Cardiac fibroblast (primary cell): Measurements from ENCODE around the gene SYNDIG1L.
"Not testable (repeated sequence)": the region's sequence is repeated elsewhere in the genome, so short reads cannot be mapped to it uniquely, and the experiment has no call there.

Source experiments
- DNase-seq, 2 donors: peaks; one replicate each; pipeline versions ENCODE4 v3.0.0 to v3.0.0-alpha.2; 2010; ENCODE audit warnings: low read depth in 2 of 2
- H3K4me3 ChIP-seq, 2 donors: replicated peaks in 1 of 2; 1 replicate in 1 of 2; 2 replicates in 1 of 2; pipeline ENCODE4 v1.5.1; 2011; ENCODE audit warnings: low read depth in 2 of 2, low read length in 2 of 2, mild to moderate bottlenecking in 2 of 2, moderate library complexity in 1 of 2
- CTCF ChIP-seq: IDR thresholded peaks from one replicate; pipeline ENCODE4 v1.5.1; 2011; ENCODE audit warnings: low read depth, mild to moderate bottlenecking, low read length, inconsistent platforms

SYNDIG1L gene

GRCh38 chr14:74382231-74382630 is 43.8 kb downstream of the SYNDIG1L start:
- TF ChIP-seq CTCF: no peak
- DNase-seq: no peak
- H3K4me3 ChIP-seq: no peak overlapping the region

GRCh38 chr14:74381571-74381970 is 44.4 kb downstream of the SYNDIG1L start:
- DNase-seq, H3K4me3 ChIP-seq: not testable (repeated sequence)

- no peak overlapping the region for H3K4me3 ChIP-seq
- DNase-seq: no peak
- no peak for TF ChIP-seq CTCF
These were observed 45.2 kb downstream of the SYNDIG1L start for GRCh38 chr14:74380845-74381244.

GRCh38 chr14:74380172-74380571 is 45.8 kb downstream of the SYNDIG1L start:
- no peak overlapping the region for H3K4me3 ChIP-seq
- TF ChIP-seq CTCF: no peak
- no peak for DNase-seq

- no peak for TF ChIP-seq CTCF
- DNase-seq: no peak
- H3K4me3 ChIP-seq: no peak overlapping the region
These were observed 47.9 kb downstream of the SYNDIG1L start for GRCh38 chr14:74377976-74378690.

- no peak for DNase-seq
- no peak overlapping the region for H3K4me3 ChIP-seq
- TF ChIP-seq CTCF: no peak
These were observed 57.6 kb downstream of the SYNDIG1L start for GRCh38 chr14:74368441-74368840.

GRCh38 chr14:74368026-74368425 is 58.0 kb downstream of the SYNDIG1L start:
- no peak for TF ChIP-seq CTCF
- DNase-seq: no peak
- no peak overlapping the region for H3K4me3 ChIP-seq
